ENCODE data around the gene AP1B1.

AP1B1 gene

DNA sequence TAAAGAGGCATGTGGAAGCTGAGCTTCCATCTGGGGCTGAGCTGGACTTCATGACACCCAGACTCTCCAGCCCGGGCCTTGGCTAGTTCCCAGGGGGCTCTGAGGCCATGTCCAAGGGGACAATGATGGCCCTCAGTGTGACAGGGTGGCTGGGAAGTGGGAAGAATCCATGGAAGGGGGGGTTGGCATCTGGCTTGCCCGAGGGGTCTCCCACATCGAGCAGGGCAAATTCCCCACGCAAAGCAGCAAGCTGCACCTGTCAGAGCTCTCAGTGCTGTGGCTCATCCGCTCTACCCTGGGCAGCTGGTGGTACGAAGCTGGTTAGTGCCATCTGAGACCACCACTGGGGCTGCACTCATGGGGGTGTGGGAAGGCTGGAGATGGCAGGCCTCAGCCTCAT lies 9.4 kb upstream of the AP1B1 start:
- H3K4me3 ChIP-seq (ENCODE audit: low read length): no peak overlapping the region
- TF ChIP-seq ZNF274 (IDR thresholded peaks at IDR 0.05; ENCODE audit: low read depth, low read length): no peak

- H3K4me3 ChIP-seq (ENCODE audit: low read length): no peak overlapping the region
- no peak for TF ChIP-seq ZNF274 (IDR thresholded peaks at IDR 0.05; ENCODE audit: low read depth, low read length)
Measured at GRCh38 chr22:29396126-29396525, 7.8 kb upstream of the AP1B1 start.

- no peak overlapping the region for H3K4me3 ChIP-seq (ENCODE audit: low read length)
- TF ChIP-seq ZNF274 (IDR thresholded peaks at IDR 0.05; ENCODE audit: low read depth, low read length): no peak
Measured at GRCh38 chr22:29394931-29395581, 6.7 kb upstream of the AP1B1 start.

GRCh38 chr22:29393019-29393608 lies 4.7 kb upstream of the AP1B1 start:
- no peak for TF ChIP-seq ZNF274 (IDR thresholded peaks at IDR 0.05; ENCODE audit: low read depth, low read length)
- no peak overlapping the region for H3K4me3 ChIP-seq (ENCODE audit: low read length)

DNA sequence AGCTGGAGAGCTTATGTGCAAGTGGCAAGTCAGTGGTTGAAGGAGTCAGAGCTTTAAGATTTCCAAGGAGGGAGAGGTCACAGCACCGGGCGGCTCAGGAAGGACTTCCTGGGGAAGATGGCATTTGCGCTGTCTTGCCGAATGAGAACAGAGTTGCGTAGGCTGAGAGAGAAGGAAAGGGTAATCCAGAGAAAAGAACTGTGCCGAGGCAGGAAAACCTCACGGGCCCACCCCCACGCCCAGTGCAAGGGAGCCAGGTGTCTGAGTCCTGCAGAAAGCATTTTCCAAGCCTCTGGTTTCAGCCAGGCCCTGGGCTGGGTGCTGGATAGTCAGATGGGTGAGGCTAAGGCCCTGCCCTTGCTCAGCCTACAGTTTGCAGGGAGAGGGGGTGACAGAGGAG lies 3.2 kb upstream of the AP1B1 start:
- H3K4me3 ChIP-seq (ENCODE audit: low read length): no peak overlapping the region
- no peak for TF ChIP-seq ZNF274 (IDR thresholded peaks at IDR 0.05; ENCODE audit: low read depth, low read length)

DNA sequence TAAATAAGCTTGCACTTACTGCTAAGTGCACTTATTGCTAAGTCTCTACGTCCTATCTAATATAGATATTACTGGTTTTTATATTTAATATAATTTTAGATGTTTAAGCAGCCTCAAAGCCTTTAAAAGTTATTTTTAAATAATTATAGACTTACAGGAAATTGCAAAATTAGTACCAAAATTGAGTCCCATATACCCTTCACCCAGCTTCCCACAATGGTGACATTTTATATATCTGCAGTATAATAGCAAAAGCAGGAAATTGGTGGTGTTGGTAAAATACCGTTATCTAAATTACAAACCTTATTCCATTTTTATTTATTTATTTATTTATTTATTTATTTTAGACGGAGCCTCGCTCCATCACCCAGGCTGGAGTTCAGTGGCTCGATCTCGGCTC lies 1.9 kb upstream of the AP1B1 start:
- no peak overlapping the region for H3K4me3 ChIP-seq (ENCODE audit: low read length)
- no peak for TF ChIP-seq ZNF274 (IDR thresholded peaks at IDR 0.05; ENCODE audit: low read depth, low read length)

DNA sequence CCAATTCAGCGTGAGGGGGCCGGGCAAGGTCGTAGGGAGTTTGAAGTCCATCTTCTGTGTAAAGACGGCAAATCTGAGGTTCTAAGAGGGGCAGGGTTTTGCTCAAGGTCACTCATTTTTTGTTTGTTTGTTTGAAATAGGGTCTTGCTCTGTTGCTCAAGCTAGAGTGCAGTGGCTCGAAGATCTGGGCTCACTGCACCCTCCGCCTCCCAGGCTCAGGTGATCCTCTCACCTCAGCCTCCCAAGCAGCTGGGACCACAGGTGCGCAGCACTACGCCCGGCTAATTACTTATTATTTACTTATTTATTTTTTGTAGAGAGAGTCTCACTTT lies 355 bp upstream of the AP1B1 start:
- TF ChIP-seq ZNF274 (IDR thresholded peaks at IDR 0.05; ENCODE audit: low read depth, low read length): no peak
- H3K4me3 ChIP-seq (ENCODE audit: low read length): peak overlapping the region; percentile 91; the same call in 1 of the 2 replicates

DNA sequence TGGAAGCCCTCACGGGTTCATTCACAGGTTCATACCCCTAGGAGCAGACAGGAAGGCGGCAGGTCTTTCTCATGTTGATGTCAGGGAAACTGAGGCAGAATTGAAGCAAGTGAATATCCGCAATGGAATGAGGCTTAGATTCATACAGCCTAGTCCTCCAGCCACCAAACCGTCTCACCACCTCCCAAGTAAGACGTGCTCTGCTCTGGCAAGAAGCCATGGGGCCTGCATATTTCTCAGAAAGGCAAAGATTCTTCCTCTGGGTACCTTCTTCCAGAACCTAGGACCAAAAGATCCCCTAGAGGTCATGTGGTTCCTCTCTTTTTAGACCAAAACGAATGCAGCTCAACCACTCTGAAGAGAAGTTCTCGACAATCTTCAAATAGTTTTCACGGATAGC lies 1.7 kb downstream of the AP1B1 start:
- peak overlapping the region; percentile 46; the same call in 1 of the 2 replicates for H3K4me3 ChIP-seq (ENCODE audit: low read length)
- TF ChIP-seq ZNF274 (IDR thresholded peaks at IDR 0.05; ENCODE audit: low read depth, low read length): no peak

DNA sequence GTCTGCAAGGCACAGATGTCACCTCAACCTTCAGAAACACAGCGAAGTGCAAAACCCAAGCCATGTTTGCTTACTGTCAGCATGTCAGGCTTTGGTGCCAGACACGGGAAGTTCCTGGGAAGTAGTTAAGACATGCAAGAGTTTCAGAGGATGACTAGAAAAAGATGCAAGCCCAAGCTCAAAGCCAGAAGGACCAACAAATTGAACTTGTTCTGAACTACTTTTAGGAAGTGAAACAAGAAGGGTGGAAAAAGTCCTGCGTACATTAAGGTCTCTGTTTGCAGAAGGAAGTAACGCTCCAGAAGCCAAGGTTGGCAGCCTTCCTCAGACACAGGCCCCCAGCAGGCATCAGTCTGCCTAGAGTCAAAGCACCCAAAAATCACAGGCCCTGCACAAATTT lies 2.6 kb downstream of the AP1B1 start:
- H3K4me3 ChIP-seq (ENCODE audit: low read length): peak overlapping the region; percentile 11; the same call in 1 of the 2 replicates
- no peak for TF ChIP-seq ZNF274 (IDR thresholded peaks at IDR 0.05; ENCODE audit: low read depth, low read length)

GRCh38 chr22:29385151-29385704 lies 3.1 kb downstream of the AP1B1 start:
- H3K4me3 ChIP-seq (ENCODE audit: low read length): peak overlapping the region; percentile 23; the same call in 1 of the 2 replicates
- TF ChIP-seq ZNF274 (IDR thresholded peaks at IDR 0.05; ENCODE audit: low read depth, low read length): no peak

- no peak for TF ChIP-seq ZNF274 (IDR thresholded peaks at IDR 0.05; ENCODE audit: low read depth, low read length)
- H3K4me3 ChIP-seq (ENCODE audit: low read length): no peak overlapping the region
Measured at GRCh38 chr22:29383740-29384139, 4.6 kb downstream of the AP1B1 start.

DNA sequence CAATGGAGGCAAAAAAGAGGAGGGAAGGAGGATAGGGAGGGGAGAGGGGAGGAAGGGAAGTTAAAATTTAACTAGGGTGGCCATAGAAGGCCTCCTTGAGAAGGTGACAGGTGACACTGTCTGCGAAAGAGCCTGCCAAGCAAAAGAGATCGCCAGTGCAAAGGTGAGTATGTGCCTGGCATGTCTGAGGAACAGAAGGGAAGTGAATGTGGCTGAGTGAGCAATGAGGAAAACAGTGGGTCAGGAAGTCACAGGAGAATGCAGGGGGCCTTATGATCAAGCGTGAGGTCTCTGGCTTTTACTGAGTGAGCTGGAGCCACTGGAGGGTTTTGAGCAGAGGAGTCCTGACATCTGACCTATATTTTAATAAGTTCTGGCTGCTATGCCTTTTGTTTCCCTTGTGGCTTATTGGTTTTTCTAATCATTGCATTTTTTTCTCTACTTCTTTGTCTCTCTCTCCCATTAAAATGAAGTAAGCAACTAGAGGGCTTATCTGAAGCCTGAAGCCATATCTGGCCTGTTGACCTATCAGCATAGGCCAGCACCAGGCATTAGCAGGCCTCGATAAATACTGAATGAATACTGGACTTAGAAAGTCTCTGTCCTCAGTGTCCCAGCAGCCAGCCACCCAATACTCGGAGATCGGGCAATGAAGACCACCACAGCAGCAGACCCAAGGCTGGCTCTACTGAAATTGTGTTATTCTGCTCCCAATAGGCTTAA lies 5.6 kb downstream of the AP1B1 start:
- no peak for TF ChIP-seq ZNF274 (IDR thresholded peaks at IDR 0.05; ENCODE audit: low read depth, low read length)
- no peak overlapping the region for H3K4me3 ChIP-seq (ENCODE audit: low read length)

- TF ChIP-seq ZNF274 (IDR thresholded peaks at IDR 0.05; ENCODE audit: low read depth, low read length): no peak
- H3K4me3 ChIP-seq (ENCODE audit: low read length): no peak overlapping the region
Measured at GRCh38 chr22:29380856-29381255, 7.5 kb downstream of the AP1B1 start.

GRCh38 chr22:29380032-29380781 lies 8.2 kb downstream of the AP1B1 start:
- no peak overlapping the region for H3K4me3 ChIP-seq (ENCODE audit: low read length)
- TF ChIP-seq ZNF274 (IDR thresholded peaks at IDR 0.05; ENCODE audit: low read depth, low read length): no peak

Data from GM08714 (cell line).